Activated effector memory CD4-positive, alpha-beta T cell treated with Interleukin-2 at 50 U/mL for 16 hours (primary cell): ENCODE data around the gene CLIC6.
"Not testable (repeated sequence)": the region's sequence is repeated elsewhere in the genome, so short reads cannot be mapped to it uniquely, and the experiment has no call there.

ENCODE experiments used
- DNase-seq: peaks from one replicate; pipeline ENCODE4 v3.0.0-alpha.2; 2020

CLIC6 gene

GRCh38 chr21:34661848-34662247, 6.9 kb upstream of the CLIC6 start:
- no peak for DNase-seq

GRCh38 chr21:34667761-34668160, 1.0 kb upstream of the CLIC6 start:
- no peak for DNase-seq

- no peak for DNase-seq
These were observed 520 bp downstream of the CLIC6 start for GRCh38 chr21:34669149-34669879.

GRCh38 chr21:34669880-34670219, 1.1 kb downstream of the CLIC6 start:
- DNase-seq, result not testable (repeated sequence)

- DNase-seq, result no peak
These were observed 1.6 kb downstream of the CLIC6 start for GRCh38 chr21:34670220-34670961.

- no peak for DNase-seq
These were observed 2.2 kb downstream of the CLIC6 start for GRCh38 chr21:34670962-34671348.

GRCh38 chr21:34671462-34671861, 2.7 kb downstream of the CLIC6 start:
- no peak for DNase-seq

DNA sequence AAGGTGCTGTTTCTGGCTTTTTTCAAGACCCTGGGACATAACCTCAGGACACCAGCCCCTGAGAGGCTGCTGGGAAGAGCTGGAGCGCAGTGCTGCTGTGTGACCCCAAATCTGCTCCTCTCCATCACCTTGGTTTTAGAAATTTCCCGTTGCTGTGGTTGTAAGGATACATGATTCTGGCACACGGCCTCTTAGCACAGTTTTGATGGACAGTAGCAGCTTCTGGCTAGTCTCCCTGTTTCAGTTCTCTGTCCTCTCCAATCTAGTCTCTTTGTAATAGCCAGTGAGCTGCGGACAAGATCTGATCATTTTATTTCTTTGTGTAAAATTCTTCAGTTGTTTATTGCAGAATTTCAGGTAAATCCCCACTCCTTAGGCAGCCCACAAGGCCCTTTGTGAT, 3.1 kb downstream of the CLIC6 start:
- DNase-seq, result no peak

- no peak for DNase-seq
These were observed 4.2 kb downstream of the CLIC6 start for GRCh38 chr21:34673006-34673405.

DNA sequence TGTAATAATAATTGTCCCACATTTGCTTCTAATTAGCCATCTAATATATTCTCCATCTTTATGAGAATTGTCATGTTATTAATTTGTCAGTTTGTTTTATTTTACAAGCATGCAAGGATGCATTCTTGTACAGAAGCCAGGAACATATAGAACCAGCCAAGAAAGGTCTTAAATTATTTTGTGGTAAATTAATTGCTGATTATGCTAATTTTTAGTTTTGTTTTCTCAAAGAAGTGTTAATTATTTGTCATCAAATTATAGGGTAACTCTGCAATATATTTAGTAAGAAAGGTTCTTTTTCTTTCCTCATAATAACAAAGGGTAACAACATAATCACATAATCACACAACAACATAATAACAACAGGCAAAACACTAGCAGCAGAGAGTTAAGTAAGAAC, 5.7 kb downstream of the CLIC6 start:
- no peak for DNase-seq

DNA sequence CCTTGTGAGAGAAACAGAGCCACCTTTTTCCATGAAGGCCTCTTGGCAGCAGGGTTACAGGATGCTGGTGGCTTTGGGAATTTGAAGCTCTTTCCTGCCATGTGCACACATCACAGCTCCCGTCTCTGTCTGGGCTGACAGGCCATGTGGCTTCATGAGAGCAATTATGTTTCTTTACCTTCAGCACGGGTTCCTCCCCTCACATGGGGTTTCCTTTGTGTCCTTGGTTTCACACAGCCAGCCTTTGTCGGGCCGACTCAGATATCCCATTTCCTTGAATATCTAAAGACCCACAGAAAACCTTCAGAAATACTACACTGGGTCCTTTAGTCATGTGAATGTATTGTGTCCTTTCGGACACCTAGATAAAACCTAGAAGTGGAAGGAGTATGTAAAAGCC, 7.1 kb downstream of the CLIC6 start:
- DNase-seq, result no peak

GRCh38 chr21:34679051-34679450, 10.3 kb downstream of the CLIC6 start:
- no peak for DNase-seq

DNA sequence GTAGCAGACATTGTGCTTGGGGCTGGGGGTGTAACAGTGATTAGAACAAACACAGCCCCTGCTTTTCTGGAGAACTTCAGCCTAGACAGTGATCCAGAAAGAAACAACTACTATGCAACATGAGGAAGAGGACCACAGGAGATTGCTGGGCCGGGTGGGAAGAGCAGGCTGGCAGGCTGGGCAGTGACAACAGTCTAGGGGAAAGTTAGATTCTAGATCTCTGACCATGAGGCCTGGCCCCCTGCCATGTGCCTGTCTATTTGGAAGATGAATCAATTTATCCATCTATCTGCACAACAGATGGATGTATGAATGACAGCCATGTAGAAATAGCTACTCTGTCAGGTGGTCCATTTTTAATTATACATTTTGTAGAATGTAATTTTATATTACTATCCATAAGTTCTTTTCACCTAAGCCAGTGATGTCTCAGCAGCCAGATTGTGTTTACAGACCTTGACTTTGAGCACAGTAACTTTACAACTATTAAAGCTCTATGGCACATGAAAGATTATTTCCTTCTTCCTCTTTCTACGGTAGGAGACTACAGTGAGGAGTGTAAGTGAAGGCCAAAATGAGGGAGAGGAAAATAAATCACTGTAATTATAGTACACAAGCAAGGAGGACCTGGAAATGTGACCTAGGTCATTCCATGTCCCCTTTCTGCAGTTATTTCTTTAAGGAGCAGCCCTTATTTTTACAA, 15.5 kb downstream of the CLIC6 start:
- DNase-seq, result no peak

- no peak for DNase-seq
These were observed 18.3 kb downstream of the CLIC6 start for GRCh38 chr21:34687065-34687464.

- no peak for DNase-seq
These were observed 19.0 kb downstream of the CLIC6 start for GRCh38 chr21:34687745-34688144.

GRCh38 chr21:34688145-34688544, 19.4 kb downstream of the CLIC6 start:
- DNase-seq, result no peak

GRCh38 chr21:34688715-34689114, 19.9 kb downstream of the CLIC6 start:
- DNase-seq, result no peak

DNA sequence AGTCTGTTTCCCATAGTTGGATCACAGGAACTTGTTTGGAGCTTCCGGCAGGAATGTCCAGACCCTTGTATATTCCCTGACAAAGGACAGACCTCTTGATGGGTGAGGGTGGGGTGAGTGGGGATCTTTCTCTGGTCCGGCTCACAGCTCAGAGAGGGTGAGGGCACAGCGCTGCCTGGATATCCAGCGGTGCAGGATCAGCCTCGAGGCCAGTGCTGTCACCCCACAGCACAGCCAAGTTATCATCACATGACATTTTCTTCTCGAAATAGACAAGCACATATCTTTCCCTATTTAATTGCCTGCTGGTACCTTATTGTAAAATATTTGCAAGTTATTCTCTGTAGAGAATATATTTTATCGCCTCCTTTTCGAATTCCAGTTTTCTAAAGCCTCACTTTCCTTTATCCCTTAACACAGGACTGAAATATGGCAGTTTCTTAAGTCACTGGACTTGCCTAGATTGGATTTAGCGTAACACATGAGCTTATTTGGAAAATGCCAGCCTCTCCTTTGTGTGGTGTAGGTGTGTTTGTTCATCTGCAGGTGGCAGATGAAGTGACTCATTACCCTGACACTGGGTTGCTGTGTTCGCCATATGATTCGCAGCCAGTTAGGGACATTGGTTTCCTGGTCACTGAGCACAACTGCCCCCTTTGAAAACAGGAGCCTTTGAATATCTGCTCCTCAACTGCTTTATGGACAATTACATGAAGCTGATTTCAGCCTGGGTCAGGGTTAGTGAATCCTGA, 21.4 kb downstream of the CLIC6 start:
- DNase-seq, result no peak

DNA sequence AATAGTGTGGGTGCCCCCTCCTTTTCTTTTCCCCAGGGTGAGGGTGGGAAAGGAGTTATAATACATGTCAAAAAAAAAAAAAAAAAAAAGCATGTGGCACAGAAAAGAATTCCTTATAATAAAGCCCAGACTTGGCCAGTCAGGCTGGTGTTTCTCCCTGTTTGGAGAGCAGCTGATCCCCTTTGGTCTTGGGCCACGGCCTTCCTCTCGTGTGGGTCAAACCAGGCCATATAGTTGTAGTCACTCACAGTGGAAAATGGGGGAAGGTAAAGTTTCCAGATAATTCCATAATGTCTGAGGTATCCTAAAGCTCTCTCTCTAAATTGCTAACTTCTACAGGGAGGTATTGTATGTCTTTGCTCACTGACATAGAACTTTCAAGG, 22.0 kb downstream of the CLIC6 start:
- DNase-seq, result no peak

DNA sequence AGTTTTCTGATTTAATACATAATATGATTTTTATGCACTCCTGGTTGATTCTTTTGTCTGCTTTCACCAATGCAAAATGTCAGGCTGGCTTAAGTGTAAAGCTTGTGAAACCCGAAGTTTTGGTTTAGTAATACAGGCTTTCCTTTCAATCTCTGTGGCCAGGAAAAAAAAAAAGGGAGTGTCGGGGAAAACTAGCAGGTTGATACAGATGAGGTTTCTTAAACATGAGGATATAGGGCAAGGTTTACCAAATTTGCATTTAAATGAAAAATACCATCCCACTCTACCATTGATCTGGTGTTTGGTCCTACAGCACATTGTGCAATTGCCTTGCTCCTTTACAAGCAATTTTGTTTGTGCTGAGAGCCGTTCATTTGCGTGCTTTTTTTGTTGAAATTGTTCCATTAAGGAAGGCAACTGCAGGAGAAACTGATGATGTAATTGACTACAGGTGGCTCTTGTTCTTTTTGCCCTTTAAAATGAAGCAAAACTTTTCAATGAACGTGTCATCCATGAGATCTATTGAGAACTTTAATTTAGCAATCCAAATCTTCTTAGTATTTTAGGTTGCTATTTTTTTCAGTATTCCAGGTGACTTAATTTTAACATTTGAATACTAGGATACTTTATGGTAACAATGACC, 22.7 kb downstream of the CLIC6 start:
- no peak for DNase-seq

GRCh38 chr21:34692458-34693020, 23.7 kb downstream of the CLIC6 start:
- DNase-seq, result no peak

DNA sequence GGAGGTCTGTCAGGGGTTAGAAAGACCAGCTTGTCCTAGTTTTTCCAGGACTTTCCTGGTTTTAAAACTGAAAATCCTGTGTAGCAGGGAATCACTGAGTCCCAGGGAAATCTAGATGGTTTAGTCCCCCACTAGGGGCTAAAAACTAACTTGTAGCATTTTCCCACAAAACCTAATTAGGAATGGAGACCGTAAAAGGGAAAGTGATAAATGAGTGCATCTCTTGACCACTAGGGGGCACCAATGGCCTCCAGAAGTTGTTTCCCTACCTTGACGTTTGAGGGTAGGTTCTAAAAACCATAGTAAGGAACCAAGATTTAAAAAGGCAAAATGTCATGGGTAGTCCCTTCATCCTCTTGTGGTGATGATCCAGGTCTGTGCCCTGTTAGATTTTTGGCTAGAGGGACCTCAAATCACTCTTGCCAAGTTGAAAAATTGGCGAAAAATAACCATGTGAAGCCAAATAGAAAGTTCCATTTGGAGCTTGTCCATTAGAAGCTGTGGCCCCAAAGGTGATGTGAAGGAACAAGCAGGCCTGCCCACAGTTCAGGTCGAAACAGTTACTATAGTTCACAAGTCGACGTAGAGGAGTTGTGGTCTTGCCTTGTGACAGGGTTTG, 24.5 kb downstream of the CLIC6 start:
- no peak for DNase-seq
